GM10248 (cell line): ENCODE measurements around the gene SLC16A3.

Experiments used
- CTCF ChIA-PET: fragments of 300-600 bp; sonication (Branson Sonifier 250); formaldehyde crosslinking; extraction: SDS; loops from one replicate; lab custom pipeline; 2021; ENCODE audit warnings: antibody characterized with exemption; lab: Yijun Ruan, JAX
- POLR2A ChIA-PET: fragments of 350-650 bp; sonication (Branson Sonifier 250); formaldehyde crosslinking; extraction: SDS; loops from one replicate; lab custom pipeline; 2020; ENCODE audit warnings: antibody characterized with exemption; lab: Yijun Ruan, JAX
- DNase-seq: peaks from one replicate; pipeline ENCODE4 v3.0.0; 2012; ENCODE audit errors: extremely low spot score
- CTCF ChIP-seq: IDR thresholded peaks from 2 replicates; pipeline ENCODE4 v1.5.1; 2012; ENCODE audit warnings: mild to moderate bottlenecking, low read depth; ENCODE audit errors: extremely low read depth, missing control alignments, control extremely low read depth

The SLC16A3 gene

DNA sequence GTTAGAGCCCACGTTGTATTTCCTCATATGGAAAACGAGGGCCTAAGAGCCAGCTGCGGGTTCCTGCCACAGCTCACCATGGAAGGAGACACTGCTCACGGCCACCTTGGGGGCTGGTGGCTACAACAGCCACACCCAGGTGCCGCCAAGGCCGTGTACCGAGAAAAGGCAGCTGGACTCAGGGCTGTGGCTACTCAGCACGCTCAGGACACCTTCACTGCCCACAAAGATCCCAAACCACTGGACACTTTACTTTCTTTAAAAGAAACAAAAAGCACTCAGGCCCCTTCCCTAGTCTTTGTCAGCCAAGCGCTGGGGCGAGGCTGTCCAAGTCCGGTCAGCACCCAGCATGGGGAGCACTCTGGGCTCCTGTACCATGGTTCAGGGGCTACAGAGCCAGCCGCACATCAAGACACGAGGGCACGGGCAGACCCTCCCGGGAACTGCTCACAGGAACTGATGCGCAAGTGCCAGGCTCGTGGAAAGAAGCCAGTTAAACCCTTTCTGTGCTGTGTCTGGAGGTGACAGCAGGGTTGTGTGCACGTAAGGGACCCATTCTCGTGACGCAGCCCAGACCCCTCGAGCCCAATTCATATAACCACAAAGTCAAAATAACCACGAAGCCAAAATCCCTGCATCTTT is 18.5 kb downstream of the SLC16A3 start:
- ChIA-PET POLR2A (interaction anchor here (1.3 kb wide), 1 partner anchor 18 kb away, joined by 3 read pairs; no protein-coding TSS in a partner anchor), CTCF (interaction anchor here (1.1 kb wide), 1 partner anchor 10 kb away, joined by 7 read pairs; no protein-coding TSS in a partner anchor)
- TF ChIP-seq CTCF, result no peak
- no peak for DNase-seq

- CTCF ChIA-PET, result interaction anchor here (1.3 kb wide), 1 partner anchor 12 kb away, joined by 7 read pairs; no protein-coding TSS in a partner anchor
- POLR2A ChIA-PET, result no interaction called here
- no peak for TF ChIP-seq CTCF
- no peak for DNase-seq
Observed at GRCh38 chr17:82247856-82248671, 19.2 kb downstream of the SLC16A3 start.

- ChIA-PET CTCF (interaction anchor here (1.3 kb wide), 1 partner anchor 13 kb away, joined by 7 read pairs; no protein-coding TSS in a partner anchor), POLR2A (no interaction called here)
- no peak for TF ChIP-seq CTCF
- DNase-seq, result no peak
Observed at GRCh38 chr17:82248815-82249674, 20.2 kb downstream of the SLC16A3 start.

- no peak for DNase-seq
- ChIA-PET CTCF (interaction anchor here (1.2 to 1.5 kb wide), 2 partner anchors 8 to 14 kb away, joined by 4 read pairs; no protein-coding TSS in a partner anchor), POLR2A (no interaction called here)
- no peak for TF ChIP-seq CTCF
Observed at GRCh38 chr17:82249896-82250581, 21.2 kb downstream of the SLC16A3 start.

GRCh38 chr17:82250868-82251500 is 22.1 kb downstream of the SLC16A3 start:
- TF ChIP-seq CTCF, result no peak
- CTCF ChIA-PET, result interaction anchor here (1.2 to 1.5 kb wide), 2 partner anchors 9 to 15 kb away, joined by 4 read pairs; no protein-coding TSS in a partner anchor
- POLR2A ChIA-PET, result interaction anchor here (0.7 kb wide), 1 partner anchor 49 kb away, joined by 3 read pairs; no protein-coding TSS in a partner anchor
- no peak for DNase-seq
